GM23338 (cell line): Measurements from ENCODE around the gene ZBED3. TPM values are rescaled to one million over a fixed set of nuclear protein-coding genes. Genes with fewer than 3 reads are reported as not detected.

Source experiments
- ATAC-seq: fragments of 200-7000 bp; cut with Tn5 transposase; 3 replicates; pipeline ENCODE4 v1.9.1; 2020
- DNase-seq: peaks from one replicate; pipeline ENCODE4 v3.0.0-alpha.2; 2015; ENCODE audit warnings: low spot score
- H2AFZ ChIP-seq: fragments of 200-600 bp; sonication (generic); 2 replicates; pipeline ENCODE4 v1.8.0; 2016; ENCODE audit warnings: antibody characterized with exemption, mild to moderate bottlenecking, moderate library complexity
- H3F3A ChIP-seq: fragments of 200-600 bp; sonication (generic); replicated peaks from 2 replicates; pipeline ENCODE4 v1.8.0; 2017; ENCODE audit warnings: antibody characterized with exemption, mixed run types, low read depth
- H3K27ac ChIP-seq: fragments of 200-600 bp; sonication (generic); 2 replicates; pipeline ENCODE4 v1.6.1; 2016; ENCODE audit warnings: low read depth
- H3K27me3 ChIP-seq: fragments of 200-600 bp; sonication (generic); 2 replicates; pipeline ENCODE4 v1.8.0; 2016; ENCODE audit warnings: mild to moderate bottlenecking, mixed run types, moderate library complexity; ENCODE audit not compliant: insufficient read depth
- H3K36me3 ChIP-seq: fragments of 200-600 bp; sonication (generic); 2 replicates; pipeline ENCODE4 v1.8.0; 2016; ENCODE audit warnings: mild to moderate bottlenecking; ENCODE audit not compliant: insufficient read depth
- H3K4me1 ChIP-seq: fragments of 200-600 bp; sonication (generic); 2 replicates; pipeline ENCODE4 v1.8.0; 2016; ENCODE audit warnings: mild to moderate bottlenecking, moderate library complexity; ENCODE audit not compliant: insufficient read depth
- H3K4me2 ChIP-seq: fragments of 200-600 bp; sonication (generic); 2 replicates; pipeline ENCODE4 v1.7.1; 2017; ENCODE audit warnings: mixed run types
- H3K4me3 ChIP-seq: fragments of 200-600 bp; sonication (generic); 2 replicates; pipeline ENCODE4 v1.6.1; 2016; ENCODE audit warnings: mixed run types
- H3K79me2 ChIP-seq: fragments of 200-600 bp; sonication (generic); replicated peaks from 2 replicates; pipeline ENCODE4 v1.8.0; 2017; ENCODE audit warnings: mild to moderate bottlenecking; ENCODE audit not compliant: insufficient read depth
- H3K9me2 ChIP-seq: fragments of 200-600 bp; sonication (generic); 2 replicates; pipeline ENCODE4 v1.8.0; 2017; ENCODE audit not compliant: insufficient read depth
- H4K20me1 ChIP-seq: fragments of 200-600 bp; sonication (generic); replicated peaks from 2 replicates; pipeline ENCODE4 v1.8.0; 2017; ENCODE audit warnings: mild to moderate bottlenecking; ENCODE audit not compliant: insufficient read depth
- H3K27ac Mint-ChIP-seq: 2 replicates; pipeline ENCODE4 v1.8.0; 2020; ENCODE audit warnings: inconsistent platforms, mild to moderate bottlenecking, moderate library complexity, mixed read lengths
- H3K27me3 Mint-ChIP-seq: 3 replicates; pipeline ENCODE4 v1.8.0; 2022; ENCODE audit warnings: low read depth, mild to moderate bottlenecking, moderate library complexity, mixed read lengths, inconsistent platforms; ENCODE audit not compliant: insufficient read depth, poor library complexity
- H3K36me3 Mint-ChIP-seq: 3 replicates; pipeline ENCODE4 v1.8.0; 2021; ENCODE audit warnings: low read depth, mild to moderate bottlenecking, inconsistent platforms, moderate library complexity, mixed read lengths
- H3K4me1 Mint-ChIP-seq: 3 replicates; pipeline ENCODE4 v1.8.0; 2020; ENCODE audit warnings: mild to moderate bottlenecking, inconsistent platforms, mixed read lengths
- H3K4me3 Mint-ChIP-seq: 3 replicates; pipeline ENCODE4 v1.8.0; 2021; ENCODE audit warnings: moderate library complexity, mild to moderate bottlenecking, inconsistent platforms, mixed read lengths
- H3K9me3 Mint-ChIP-seq: 3 replicates; pipeline ENCODE4 v1.8.0; 2020; ENCODE audit warnings: moderate library complexity, mild to moderate bottlenecking, inconsistent platforms, mixed read lengths
- CREB1 ChIP-seq: fragments of 250-450 bp; sonication (Bioruptor Pico); IDR thresholded peaks from 2 replicates; pipeline ENCODE4 v1.5.0; 2020; ENCODE audit warnings: low read depth, mild to moderate bottlenecking, moderate library complexity
- CTCF ChIP-seq, 2 experiments: fragments of 200-600 bp in 1 of 2; sonication (generic) in 1 of 2; conservative IDR thresholded peaks; 2 replicates each; pipeline versions ENCODE4 v1.5.1 to v1.6.1; 2016 to 2017; ENCODE audit warnings: antibody characterized with exemption in 2 of 2, low read depth in 2 of 2, mild to moderate bottlenecking in 2 of 2, moderate library complexity in 1 of 2
- ETS1 ChIP-seq: IDR thresholded peaks from 2 replicates; pipeline ENCODE4 v1.6.1; 2016; ENCODE audit warnings: antibody characterized with exemption
- EZH2 ChIP-seq: fragments of 200-600 bp; sonication (generic); IDR thresholded peaks from one replicate; pipeline ENCODE4 v1.8.0; 2017; ENCODE audit warnings: antibody characterized with exemption, mild to moderate bottlenecking, low read depth; ENCODE audit not compliant: unreplicated experiment
- EZH2phosphoT487 ChIP-seq: fragments of 200-600 bp; sonication (generic); IDR thresholded peaks from one replicate; pipeline ENCODE4 v1.8.1; 2018; ENCODE audit warnings: antibody characterized with exemption; ENCODE audit not compliant: unreplicated experiment
- JUNB ChIP-seq: IDR thresholded peaks from one replicate; pipeline ENCODE4 v1.6.1; 2016; ENCODE audit warnings: antibody characterized with exemption; ENCODE audit not compliant: unreplicated experiment
- NANOG ChIP-seq: IDR thresholded peaks from 2 replicates; pipeline ENCODE4 v1.6.1; 2016; ENCODE audit warnings: antibody characterized with exemption, borderline replicate concordance
- POLR2AphosphoS5 ChIP-seq: IDR thresholded peaks from 2 replicates; pipeline ENCODE4 v1.6.1; 2016; ENCODE audit warnings: antibody characterized with exemption, low read depth
- REST ChIP-seq: IDR thresholded peaks from one replicate; pipeline ENCODE4 v1.6.1; 2018; ENCODE audit warnings: antibody characterized with exemption; ENCODE audit not compliant: unreplicated experiment
- STAT1 ChIP-seq: IDR thresholded peaks from one replicate; pipeline ENCODE4 v1.6.1; 2016; ENCODE audit warnings: antibody characterized with exemption; ENCODE audit not compliant: unreplicated experiment
- ZNF114 ChIP-seq: fragments of 250-450 bp; sonication (Bioruptor Pico); IDR thresholded peaks from 2 replicates; pipeline ENCODE4 v1.5.0; 2020; ENCODE audit warnings: mild to moderate bottlenecking, moderate library complexity
- ZNF331 ChIP-seq: fragments of 250-450 bp; sonication (Bioruptor Pico); IDR thresholded peaks from 2 replicates; pipeline ENCODE4 v1.5.0; 2020; ENCODE audit warnings: low read depth, mild to moderate bottlenecking, moderate library complexity
- ZNF462 ChIP-seq: fragments of 250-450 bp; sonication (Bioruptor Pico); IDR thresholded peaks from 2 replicates; pipeline ENCODE4 v1.5.0; 2020; ENCODE audit warnings: mild to moderate bottlenecking, moderate library complexity
- polyA plus RNA-seq: library from polyadenylated mRNA; unstranded; fragments of >200 nt; fragmentation: Nextera tagmentation; extraction: Ambion mirVana; gene quantifications from 2 replicates; pipeline ENCODE4 v1.2.1, GENCODE V29; 2016
- total RNA-seq: library from RNA; depleted of rRNA; stranded (reverse); fragments of >200 nt; shearing (Covaris generic); gene quantifications from 2 replicates; pipeline ENCODE4 v1.2.3, GENCODE V29; 2014

ZBED3 gene
- total and polyA plus RNA-seq, 2 experiments from 2014 or later = 4.2 to 9.3 TPM

GRCh38 chr5:77030097-77031071, 56.7 kb downstream of the ZBED3 start, which contains the start of gene AGGF1:
Gene AGGF1 (plus strand): TSS chr5:77030404. CDS start chr5:77030767, 363 bp downstream.
- peak; percentile 97 for ATAC-seq

More at GRCh38 chr5:77030097-77031071, 56.7 kb downstream of the ZBED3 start, which contains the start of gene AGGF1:
- Mint-ChIP-seq H3K4me3 (peak within 1 kb of the TSS; percentile 87), H3K4me1 (peaks cover 6% of the 10 kb centered on the region), H3K36me3 (peaks cover 30% of the 10 kb centered on the region), H3K27me3 (peaks cover 10% of the 10 kb centered on the region), H3K9me3 (peaks cover 27% of the 10 kb centered on the region), H3K27ac (peak within 1 kb of the TSS; percentile 95)
- Histone ChIP-seq H3K27me3 (peaks cover 8% of the 10 kb centered on the region; the same call in 1 of the 2 replicates), H3K27ac (peak within 1 kb of the TSS; percentile 65; the same call in 1 of the 2 replicates), H3K4me2 (peak within 1 kb of the TSS; percentile 86), H3K9me2 (no peaks in the 10 kb centered on the region), H3K4me1 (no peaks in the 10 kb centered on the region), H4K20me1 (no peaks in the 10 kb centered on the region), H3F3A (peaks cover 3% of the 10 kb centered on the region; the same call in 1 of the 2 replicates), H3K36me3 (peaks cover 11% of the 10 kb centered on the region; the same call in 1 of the 2 replicates), H3K79me2 (0 out of 2 replicates have a peak, but pooled peaks cover 5% of the 10 kb centered on the region), H3K4me3 (peak within 1 kb of the TSS; percentile 79), H2AFZ (peak within 1 kb of the TSS; percentile 97)
- TF ChIP-seq CREB1 (peak; percentile 74), ZNF462 (CRISPR knock-in tag) (no peak), EZH2 (no peak), ZNF331 (CRISPR knock-in tag) (no peak), REST (no peak), STAT1 (no peak), ETS1 (0 out of 2 replicates have a peak, but pooled peaks have one; percentile 33), ZNF114 (CRISPR knock-in tag) (no peak), JUNB (no peak), CTCF (conservative IDR thresholded peaks at IDR 0.05; ENCODE audit: low read depth in 2 of 2) (no peak), POLR2AphosphoS5 (peak; percentile 88), NANOG (no peak), EZH2phosphoT487 (no peak)
- DNase-seq = peak; percentile 96
